Activated naive CD4-positive, alpha-beta T cell treated with anti-CD3 and anti-CD28 coated beads for 36 hours (primary cell): ENCODE data around the gene MPEG1. TPM values are rescaled to one million over a fixed set of nuclear protein-coding genes. Genes with fewer than 3 reads are reported as not detected.

Source experiments
- CTCF ChIA-PET: fragments of 350-600 bp; sonication (Branson Sonifier 250); formaldehyde crosslinking; loops from one replicate; lab custom pipeline; 2021; ENCODE audit warnings: antibody characterized with exemption; lab: Charles Lee
- DNase-seq: peaks from one replicate; pipeline ENCODE4 v3.0.0-alpha.2; 2020
- H3K27ac Mint-ChIP-seq: one replicate; pipeline ENCODE4 v1.8.0; 2021; ENCODE audit warnings: mild to moderate bottlenecking, mixed read lengths
- H3K27me3 Mint-ChIP-seq: one replicate; pipeline ENCODE4 v1.8.0; 2021; ENCODE audit warnings: low read depth, mixed read lengths
- H3K36me3 Mint-ChIP-seq: one replicate; pipeline ENCODE4 v1.8.0; 2021; ENCODE audit warnings: low read depth, mixed read lengths
- H3K4me1 Mint-ChIP-seq: one replicate; pipeline ENCODE4 v1.8.0; 2021; ENCODE audit warnings: low read depth, mixed read lengths
- H3K4me3 Mint-ChIP-seq: one replicate; pipeline ENCODE4 v1.8.0; 2021; ENCODE audit warnings: mild to moderate bottlenecking, moderate library complexity, mixed read lengths
- H3K9me3 Mint-ChIP-seq: one replicate; pipeline ENCODE4 v1.8.0; 2021; ENCODE audit warnings: mixed read lengths
- intact Hi-C: fragments of 100-400 bp; cut with micrococcal nuclease; formaldehyde crosslinking; loops from one replicate; pipeline ENCODE4 v1.15.1; 2023
- total RNA-seq, 2 experiments: library from RNA; stranded (reverse); gene quantifications; one replicate each; pipeline ENCODE4 v1.2.3, GENCODE V29; 2021

MPEG1 gene
- total RNA-seq, 2 experiments from 2014 or later: not detected

DNA sequence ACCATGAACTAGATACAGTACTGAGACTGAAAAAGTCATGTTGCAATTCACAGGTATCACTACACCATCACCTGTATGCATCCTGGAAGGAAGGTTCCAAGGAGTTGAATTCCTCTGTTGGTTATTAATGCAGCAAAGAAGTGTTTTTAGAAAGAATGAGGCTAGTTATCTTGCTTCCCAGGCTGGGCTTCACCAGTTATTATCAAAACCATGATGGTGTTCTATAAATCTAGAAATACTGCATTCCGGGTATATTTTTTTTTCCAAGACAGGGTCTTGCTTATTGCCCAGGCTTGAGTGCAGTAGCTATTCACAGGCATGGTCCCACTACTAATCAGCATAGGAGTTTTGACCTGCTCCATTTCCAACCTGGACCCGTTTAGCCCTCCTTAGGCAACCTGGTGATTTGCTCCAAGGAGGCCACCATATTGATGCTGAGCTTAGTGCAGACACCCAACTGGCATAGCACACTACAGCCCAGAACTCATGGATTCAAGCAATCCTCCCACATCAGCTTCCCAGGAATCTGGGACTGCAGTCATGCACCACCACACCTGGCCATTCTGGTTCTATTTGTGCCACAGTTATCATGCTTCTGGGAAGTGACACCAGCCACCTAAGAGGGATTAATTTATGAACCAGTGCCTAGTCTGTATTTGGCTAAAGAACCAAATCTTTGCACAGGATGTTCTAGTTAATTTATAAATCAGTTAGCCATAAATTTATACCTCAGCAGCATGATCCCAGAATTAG lies 1.6 kb upstream of the MPEG1 start:
- intact Hi-C loops: no loop called here
- peaks cover 20% of the 10 kb centered on the region for H3K4me1 Mint-ChIP-seq
- H3K27me3 Mint-ChIP-seq: peaks cover 28% of the 10 kb centered on the region
- H3K9me3 Mint-ChIP-seq: no peaks in the 10 kb centered on the region
- H3K27ac Mint-ChIP-seq: no peak overlapping the region
- DNase-seq: no peak
- CTCF ChIA-PET: interaction anchor here (1.4 to 2.0 kb wide), 2 partner anchors 12 to 30 kb away, joined by 3 to 4 read pairs; no protein-coding TSS in a partner anchor
- no peak overlapping the region for H3K4me3 Mint-ChIP-seq
- peaks cover 3% of the 10 kb centered on the region for H3K36me3 Mint-ChIP-seq

GRCh38 chr11:59212222-59212621 lies 505 bp downstream of the MPEG1 start:
- no peak overlapping the region for H3K4me3 Mint-ChIP-seq
- peaks cover 34% of the 10 kb centered on the region for H3K4me1 Mint-ChIP-seq
- CTCF ChIA-PET: interaction anchor here (1.9 to 2.0 kb wide), 2 partner anchors 28 to 41 kb away, joined by 4 to 5 read pairs; partner anchors contain the start of gene DTX4
- no peak overlapping the region for H3K27ac Mint-ChIP-seq
- DNase-seq: no peak
- intact Hi-C loops: no loop called here
- no peaks in the 10 kb centered on the region for H3K9me3 Mint-ChIP-seq
- peaks cover 28% of the 10 kb centered on the region for H3K27me3 Mint-ChIP-seq
- no peaks in the 10 kb centered on the region for H3K36me3 Mint-ChIP-seq

DNA sequence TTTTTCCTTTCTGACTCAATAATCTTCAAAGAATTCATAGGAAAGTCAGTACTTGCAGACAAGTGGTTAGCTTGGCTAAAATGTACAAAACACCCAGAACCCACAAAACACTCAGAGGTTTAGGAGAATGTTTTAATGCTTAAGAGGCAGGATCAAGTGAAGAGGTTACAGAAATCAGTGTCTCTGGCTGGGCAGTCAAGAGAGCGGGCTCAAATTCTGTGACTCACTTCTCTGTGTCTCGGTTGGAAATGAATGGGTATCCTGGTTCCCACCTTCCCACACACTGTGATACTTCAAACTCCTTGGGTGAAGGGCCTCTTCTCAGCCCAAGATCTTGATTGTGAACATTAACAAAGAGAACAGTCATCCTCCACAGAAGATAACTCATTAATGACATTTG lies 3.8 kb downstream of the MPEG1 start:
- peak; percentile 15 for DNase-seq
- H3K4me3 Mint-ChIP-seq: no peak overlapping the region
- intact Hi-C loops: loop anchor here (1.0 to 10.0 kb wide), 6 partner anchors 9 to 596 kb away; partner anchors contain the start of gene PATL1
- H3K4me1 Mint-ChIP-seq: peaks cover 35% of the 10 kb centered on the region
- CTCF ChIA-PET: interaction anchor here (1.1 to 10.5 kb wide), 3 partner anchors 28 to 38 kb away, joined by 3 to 67 read pairs (median 3); partner anchors contain the start of gene DTX4
- peaks cover 30% of the 10 kb centered on the region for H3K27me3 Mint-ChIP-seq
- H3K27ac Mint-ChIP-seq: no peak overlapping the region
- no peaks in the 10 kb centered on the region for H3K36me3 Mint-ChIP-seq
- H3K9me3 Mint-ChIP-seq: no peaks in the 10 kb centered on the region

- no peak overlapping the region for H3K4me3 Mint-ChIP-seq
- intact Hi-C loops: loop anchor here (1.0 to 10.0 kb wide), 6 partner anchors 8 to 597 kb away; partner anchors contain the start of gene PATL1
- CTCF ChIA-PET: interaction anchor here (0.7 to 10.5 kb wide), 5 partner anchors 21 to 445 kb away, joined by 3 to 67 read pairs (median 4); partner anchors contain the start of gene DTX4
- DNase-seq: peak; percentile 53
- H3K9me3 Mint-ChIP-seq: no peaks in the 10 kb centered on the region
- H3K36me3 Mint-ChIP-seq: no peaks in the 10 kb centered on the region
- peaks cover 35% of the 10 kb centered on the region for H3K4me1 Mint-ChIP-seq
- H3K27ac Mint-ChIP-seq: no peak overlapping the region
- H3K27me3 Mint-ChIP-seq: peaks cover 26% of the 10 kb centered on the region
Measured at GRCh38 chr11:59207988-59208451, 4.7 kb downstream of the MPEG1 start.

DNA sequence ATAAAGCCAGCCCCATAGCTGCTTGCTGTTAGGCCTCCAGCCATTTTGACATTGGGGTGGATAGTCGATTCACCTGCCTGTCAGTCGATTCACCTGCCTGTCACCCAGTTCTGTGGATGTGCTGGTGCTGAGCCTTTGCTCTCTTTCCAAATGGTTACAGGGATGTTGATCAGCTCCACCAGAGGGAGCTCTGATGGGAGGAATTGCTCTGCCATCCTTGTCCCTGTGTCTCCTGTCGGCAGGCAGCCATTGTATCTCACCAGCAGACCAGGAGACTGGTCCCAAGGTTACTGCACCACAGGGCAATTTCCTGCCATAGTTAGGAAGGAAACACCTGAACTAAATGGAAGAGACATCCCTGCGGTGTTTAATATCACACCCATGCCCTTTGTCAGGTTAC lies 6.1 kb downstream of the MPEG1 start:
- Mint-ChIP-seq H3K27ac (no peak overlapping the region), H3K4me1 (peaks cover 35% of the 10 kb centered on the region), H3K27me3 (peaks cover 24% of the 10 kb centered on the region), H3K9me3 (no peaks in the 10 kb centered on the region), H3K36me3 (no peaks in the 10 kb centered on the region), H3K4me3 (no peak overlapping the region)
- CTCF ChIA-PET: interaction anchor here (0.7 to 10.5 kb wide), 13 partner anchors 8 to 406 kb away, joined by 3 to 67 read pairs (median 4); partner anchors contain the start of gene DTX4
- intact Hi-C loops: loop anchor here (10.0 kb wide), 2 partner anchors 458 to 598 kb away; partner anchors contain the start of gene PATL1
- DNase-seq: peak; percentile 35

DNA sequence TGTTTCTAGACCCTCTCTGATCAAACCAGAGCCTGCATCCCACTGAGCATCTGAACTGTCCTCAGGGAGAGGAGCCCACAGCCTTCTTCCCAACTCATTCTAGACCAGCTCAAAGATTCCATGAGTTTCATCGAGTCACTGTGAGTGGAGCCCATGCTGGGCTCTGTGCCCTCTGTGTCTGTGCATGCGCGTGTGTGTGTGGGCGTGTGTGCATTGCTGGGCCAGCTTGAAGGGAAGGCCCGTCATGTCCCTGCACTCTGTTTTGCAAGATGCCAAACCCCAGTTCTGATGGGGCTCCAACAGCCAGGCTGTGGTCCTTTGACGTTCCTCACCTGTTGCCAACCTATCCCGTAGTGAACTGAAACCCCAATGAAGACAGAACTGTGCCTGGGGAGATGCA lies 7.1 kb downstream of the MPEG1 start:
- Mint-ChIP-seq H3K4me3 (no peak overlapping the region), H3K27ac (no peak overlapping the region), H3K4me1 (peaks cover 38% of the 10 kb centered on the region), H3K27me3 (peaks cover 23% of the 10 kb centered on the region), H3K36me3 (no peaks in the 10 kb centered on the region), H3K9me3 (no peaks in the 10 kb centered on the region)
- DNase-seq: no peak
- CTCF ChIA-PET: interaction anchor here (0.7 to 10.5 kb wide), 9 partner anchors 13 to 186 kb away, joined by 3 to 67 read pairs (median 4); partner anchors contain the start of gene DTX4
- intact Hi-C loops: loop anchor here (10.0 kb wide), 2 partner anchors 459 to 599 kb away; partner anchors contain the start of gene PATL1

DNA sequence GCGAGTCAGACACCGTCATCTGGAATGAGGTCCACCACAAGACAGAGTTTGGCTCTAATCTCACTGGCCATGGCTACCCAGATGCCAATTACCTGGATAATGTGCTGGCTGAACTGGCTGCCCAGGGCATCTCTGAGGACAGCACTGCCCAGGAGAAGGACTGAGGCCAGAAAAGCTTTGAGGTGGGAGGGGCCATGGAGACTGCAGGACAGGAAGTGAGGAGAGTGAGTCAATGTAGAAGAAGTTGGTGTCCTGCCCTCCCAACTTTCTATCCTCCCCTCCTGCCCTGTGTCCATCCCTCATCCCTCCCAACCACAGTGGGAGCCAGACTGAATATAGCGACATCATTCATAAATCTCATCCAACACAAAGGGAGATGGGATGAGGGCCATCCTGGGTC lies 8.0 kb downstream of the MPEG1 start:
- H3K4me3 Mint-ChIP-seq: no peak overlapping the region
- no peak overlapping the region for H3K27ac Mint-ChIP-seq
- no peaks in the 10 kb centered on the region for H3K9me3 Mint-ChIP-seq
- CTCF ChIA-PET: interaction anchor here (1.0 to 10.5 kb wide), 3 partner anchors 18 to 38 kb away, joined by 4 to 67 read pairs (median 6); partner anchors contain the start of gene DTX4
- peaks cover 46% of the 10 kb centered on the region for H3K4me1 Mint-ChIP-seq
- intact Hi-C loops: loop anchor here (10.0 kb wide), 2 partner anchors 460 to 600 kb away; partner anchors contain the start of gene PATL1
- no peak for DNase-seq
- no peaks in the 10 kb centered on the region for H3K36me3 Mint-ChIP-seq
- peaks cover 21% of the 10 kb centered on the region for H3K27me3 Mint-ChIP-seq

GRCh38 chr11:59201353-59201752 lies 11.4 kb downstream of the MPEG1 start:
- Mint-ChIP-seq H3K27ac (no peak overlapping the region), H3K4me1 (peaks cover 18% of the 10 kb centered on the region), H3K27me3 (peaks cover 25% of the 10 kb centered on the region), H3K9me3 (peaks cover 4% of the 10 kb centered on the region), H3K4me3 (no peak overlapping the region), H3K36me3 (peaks cover 4% of the 10 kb centered on the region)
- no peak for DNase-seq
- CTCF ChIA-PET: interaction anchor here (0.6 to 10.5 kb wide), 8 partner anchors 12 to 1410 kb away, joined by 3 to 67 read pairs (median 4); partner anchors contain the start of genes DTX4 and MPEG1
- intact Hi-C loops: loop anchor here (2.0 to 10.0 kb wide), 3 partner anchors 95 to 603 kb away; partner anchors contain the start of genes FAM111B and PATL1

GRCh38 chr11:59200423-59200746 lies 12.3 kb downstream of the MPEG1 start:
- no peak overlapping the region for H3K4me3 Mint-ChIP-seq
- H3K27ac Mint-ChIP-seq: no peak overlapping the region
- peaks cover 19% of the 10 kb centered on the region for H3K27me3 Mint-ChIP-seq
- no peak for DNase-seq
- intact Hi-C loops: loop anchor here (1.0 to 10.0 kb wide), 7 partner anchors 8 to 604 kb away; partner anchors contain the start of genes DTX4, FAM111B and PATL1
- peaks cover 15% of the 10 kb centered on the region for H3K4me1 Mint-ChIP-seq
- CTCF ChIA-PET: interaction anchor here (10.5 kb wide), 1 partner anchor 30 kb away, joined by 67 read pairs; the partner anchor contains the start of gene DTX4
- peaks cover 4% of the 10 kb centered on the region for H3K9me3 Mint-ChIP-seq
- H3K36me3 Mint-ChIP-seq: peaks cover 4% of the 10 kb centered on the region

DNA sequence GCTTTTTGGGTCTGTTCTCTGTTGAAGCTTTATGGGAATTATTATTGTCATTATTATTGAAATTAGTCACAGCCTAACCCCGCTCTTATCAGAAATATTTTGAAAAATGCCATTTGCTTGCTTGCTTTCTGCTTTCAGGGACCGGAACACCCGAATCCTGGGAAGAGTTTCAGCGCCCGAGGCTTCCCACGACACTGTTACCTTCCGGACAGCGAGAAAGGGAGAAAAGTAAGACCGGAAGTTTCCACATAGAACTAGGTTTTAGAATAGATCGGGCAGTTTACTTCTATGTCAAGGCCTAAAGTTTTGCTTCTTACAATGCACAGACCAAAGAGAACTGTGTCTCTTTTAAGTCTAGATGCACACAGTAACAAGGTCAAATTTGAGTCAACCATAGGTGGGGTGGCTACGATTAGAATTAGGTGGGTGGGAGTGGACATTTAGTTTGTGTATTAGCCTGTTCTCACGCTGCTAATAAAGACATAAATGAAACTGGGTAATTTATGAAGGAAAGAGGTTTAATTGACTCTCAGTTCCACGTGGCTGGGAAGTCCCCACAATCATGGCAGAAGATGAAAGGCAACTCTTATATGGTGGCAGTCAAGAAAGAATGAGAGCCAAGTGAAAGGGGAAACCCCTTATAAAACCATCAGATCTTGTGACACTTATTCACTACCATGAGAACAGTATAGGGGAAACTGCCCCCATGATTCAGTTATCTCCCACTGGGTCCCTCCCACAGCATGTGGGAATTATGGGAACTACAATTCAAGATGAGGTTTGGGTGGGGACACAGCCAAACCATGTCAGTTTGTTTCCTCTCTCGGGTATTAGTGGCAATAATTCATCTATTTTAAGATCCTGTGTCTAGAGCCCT lies 12.9 kb downstream of the MPEG1 start:
- Mint-ChIP-seq H3K36me3 (peaks cover 4% of the 10 kb centered on the region), H3K27ac (no peak overlapping the region), H3K4me1 (peaks cover 15% of the 10 kb centered on the region), H3K4me3 (no peak overlapping the region), H3K27me3 (peaks cover 18% of the 10 kb centered on the region), H3K9me3 (peaks cover 4% of the 10 kb centered on the region)
- CTCF ChIA-PET: interaction anchor here (1.7 to 10.5 kb wide), 4 partner anchors 10 to 29 kb away, joined by 7 to 67 read pairs (median 16); partner anchors contain the start of gene DTX4
- intact Hi-C loops: loop anchor here (1.0 to 10.0 kb wide), 7 partner anchors 9 to 605 kb away; partner anchors contain the start of genes DTX4, FAM111B and PATL1
- DNase-seq: peak; percentile 77

GRCh38 chr11:59198726-59199125 lies 14.0 kb downstream of the MPEG1 start:
- peaks cover 4% of the 10 kb centered on the region for H3K9me3 Mint-ChIP-seq

More at GRCh38 chr11:59198726-59199125, 14.0 kb downstream of the MPEG1 start:
- CTCF ChIA-PET: interaction anchor here (0.7 to 2.6 kb wide), 5 partner anchors 8 to 27 kb away, joined by 3 to 20 read pairs (median 7); partner anchors contain the start of gene DTX4
- Mint-ChIP-seq H3K27me3 (peaks cover 17% of the 10 kb centered on the region), H3K27ac (no peak overlapping the region), H3K36me3 (peaks cover 4% of the 10 kb centered on the region), H3K4me3 (no peak overlapping the region), H3K4me1 (peaks cover 15% of the 10 kb centered on the region)
- intact Hi-C loops: no loop called here
- no peak for DNase-seq
